ENCODE data around the gene FHIT.

FHIT gene

GRCh38 chr3:61172684-61173083, 78.6 kb downstream of the FHIT start:
- DNase-seq (ENCODE audit: low read depth in 3 of 3, low spot score in 1 of 3): no peak

- no peak for DNase-seq (ENCODE audit: low read depth in 3 of 3, low spot score in 1 of 3)
These were observed 79.0 kb downstream of the FHIT start for GRCh38 chr3:61172203-61172602.

GRCh38 chr3:61169621-61170251, 81.5 kb downstream of the FHIT start:
- no peak for DNase-seq (ENCODE audit: low read depth in 3 of 3, low spot score in 1 of 3)

- DNase-seq (ENCODE audit: low read depth in 3 of 3, low spot score in 1 of 3): no peak
These were observed 83.0 kb downstream of the FHIT start for GRCh38 chr3:61168286-61168685.

- no peak for DNase-seq (ENCODE audit: low read depth in 3 of 3, low spot score in 1 of 3)
These were observed 88.3 kb downstream of the FHIT start for GRCh38 chr3:61162965-61163364.

- no peak for DNase-seq (ENCODE audit: low read depth in 3 of 3, low spot score in 1 of 3)
These were observed 92.6 kb downstream of the FHIT start for GRCh38 chr3:61158667-61159066.

GRCh38 chr3:61158216-61158615, 93.0 kb downstream of the FHIT start:
- no peak for DNase-seq (ENCODE audit: low read depth in 3 of 3, low spot score in 1 of 3)

- DNase-seq (ENCODE audit: low read depth in 3 of 3, low spot score in 1 of 3): no peak
These were observed 93.8 kb downstream of the FHIT start for GRCh38 chr3:61157414-61157813.

- DNase-seq (ENCODE audit: low read depth in 3 of 3, low spot score in 1 of 3): no peak
These were observed 95.5 kb downstream of the FHIT start for GRCh38 chr3:61155701-61156292.

- no peak for DNase-seq (ENCODE audit: low read depth in 3 of 3, low spot score in 1 of 3)
These were observed 96.6 kb downstream of the FHIT start for GRCh38 chr3:61154457-61155198.

- DNase-seq (ENCODE audit: low read depth in 3 of 3, low spot score in 1 of 3): no peak
These were observed 99.2 kb downstream of the FHIT start for GRCh38 chr3:61152071-61152470.

- no peak for DNase-seq (ENCODE audit: low read depth in 3 of 3, low spot score in 1 of 3)
These were observed 102.0 kb downstream of the FHIT start for GRCh38 chr3:61149236-61149635.

- DNase-seq (ENCODE audit: low read depth in 3 of 3, low spot score in 1 of 3): no peak
These were observed 105.0 kb downstream of the FHIT start for GRCh38 chr3:61146010-61146890.

- DNase-seq (ENCODE audit: low read depth in 3 of 3, low spot score in 1 of 3): no peak
These were observed 109.6 kb downstream of the FHIT start for GRCh38 chr3:61141697-61142096.

- no peak for DNase-seq (ENCODE audit: low read depth in 3 of 3, low spot score in 1 of 3)
These were observed 110.0 kb downstream of the FHIT start for GRCh38 chr3:61141227-61141626.

- no peak for DNase-seq (ENCODE audit: low read depth in 3 of 3, low spot score in 1 of 3)
These were observed 111.6 kb downstream of the FHIT start for GRCh38 chr3:61139686-61140085.

GRCh38 chr3:61138401-61138800, 112.9 kb downstream of the FHIT start:
- DNase-seq (ENCODE audit: low read depth in 3 of 3, low spot score in 1 of 3): no peak

GRCh38 chr3:61136191-61136590, 115.1 kb downstream of the FHIT start:
- DNase-seq (ENCODE audit: low read depth in 3 of 3, low spot score in 1 of 3): no peak

- no peak for DNase-seq (ENCODE audit: low read depth in 3 of 3, low spot score in 1 of 3)
These were observed 116.7 kb downstream of the FHIT start for GRCh38 chr3:61134532-61134931.

GRCh38 chr3:61132062-61132461, 119.2 kb downstream of the FHIT start:
- no peak for DNase-seq (ENCODE audit: low read depth in 3 of 3, low spot score in 1 of 3)

GRCh38 chr3:61118830-61119229, 132.4 kb downstream of the FHIT start:
- DNase-seq (ENCODE audit: low read depth in 3 of 3, low spot score in 1 of 3): no peak
